Choroid plexus epithelial cell (primary cell): ENCODE data around the gene PTK6.

ENCODE experiments used
- DNase-seq: peaks from one replicate; pipeline ENCODE4 v3.0.0-alpha.2; 2010; ENCODE audit warnings: low read depth
- H3K4me3 ChIP-seq: 2 replicates; pipeline ENCODE4 v1.5.1; 2011; ENCODE audit warnings: low read depth, mild to moderate bottlenecking, control low read depth, low read length, moderate library complexity
- TF ChIP-seq, protein P1 (sequence below): conservative IDR thresholded peaks from 2 replicates; pipeline ENCODE4 v1.5.1; 2011; ENCODE audit warnings: low read depth, mild to moderate bottlenecking, control low read depth, inconsistent platforms, low read length, moderate library complexity

The PTK6 gene

DNA sequence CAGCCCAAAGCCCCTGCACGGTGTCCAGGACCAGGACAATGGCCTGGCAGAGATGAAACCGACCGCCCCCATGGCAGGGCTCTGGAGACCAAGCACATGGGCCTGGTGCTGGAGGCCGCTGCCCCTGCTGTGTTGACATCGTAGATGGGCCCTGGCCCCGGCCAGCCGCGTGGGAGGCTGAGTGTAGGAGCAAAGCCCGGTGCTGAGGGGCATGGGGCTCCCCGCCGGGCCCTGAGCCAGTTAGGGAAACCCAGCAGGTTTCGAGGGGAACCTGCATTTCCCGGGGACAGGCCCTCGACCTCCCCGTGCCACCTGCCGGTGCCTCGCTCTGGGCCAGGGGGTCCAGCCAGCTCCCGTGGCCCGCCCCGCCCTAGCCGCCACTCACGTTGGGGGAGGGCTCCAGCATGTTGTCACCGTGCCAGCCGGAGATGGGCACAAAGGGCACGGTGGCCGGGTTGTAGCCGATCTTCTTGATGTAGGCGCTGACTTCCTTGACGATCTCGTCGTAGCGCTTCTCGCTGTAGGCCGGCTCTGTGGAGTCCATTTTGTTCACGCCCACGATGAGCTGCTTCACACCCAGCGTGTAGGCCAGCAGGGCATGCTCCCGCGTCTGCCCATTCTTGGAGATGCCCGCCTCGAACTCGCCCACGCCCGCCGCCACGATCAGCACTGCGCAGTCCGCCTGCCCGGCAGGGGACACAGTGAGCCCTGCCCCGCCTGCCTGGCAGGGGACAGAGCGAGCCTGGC lies 42.6 kb downstream of the PTK6 start:
- no peak for DNase-seq
- no peak overlapping the region for H3K4me3 ChIP-seq
- TF ChIP-seq, protein P1, sequence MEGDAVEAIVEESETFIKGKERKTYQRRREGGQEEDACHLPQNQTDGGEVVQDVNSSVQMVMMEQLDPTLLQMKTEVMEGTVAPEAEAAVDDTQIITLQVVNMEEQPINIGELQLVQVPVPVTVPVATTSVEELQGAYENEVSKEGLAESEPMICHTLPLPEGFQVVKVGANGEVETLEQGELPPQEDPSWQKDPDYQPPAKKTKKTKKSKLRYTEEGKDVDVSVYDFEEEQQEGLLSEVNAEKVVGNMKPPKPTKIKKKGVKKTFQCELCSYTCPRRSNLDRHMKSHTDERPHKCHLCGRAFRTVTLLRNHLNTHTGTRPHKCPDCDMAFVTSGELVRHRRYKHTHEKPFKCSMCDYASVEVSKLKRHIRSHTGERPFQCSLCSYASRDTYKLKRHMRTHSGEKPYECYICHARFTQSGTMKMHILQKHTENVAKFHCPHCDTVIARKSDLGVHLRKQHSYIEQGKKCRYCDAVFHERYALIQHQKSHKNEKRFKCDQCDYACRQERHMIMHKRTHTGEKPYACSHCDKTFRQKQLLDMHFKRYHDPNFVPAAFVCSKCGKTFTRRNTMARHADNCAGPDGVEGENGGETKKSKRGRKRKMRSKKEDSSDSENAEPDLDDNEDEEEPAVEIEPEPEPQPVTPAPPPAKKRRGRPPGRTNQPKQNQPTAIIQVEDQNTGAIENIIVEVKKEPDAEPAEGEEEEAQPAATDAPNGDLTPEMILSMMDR: no peak

DNA sequence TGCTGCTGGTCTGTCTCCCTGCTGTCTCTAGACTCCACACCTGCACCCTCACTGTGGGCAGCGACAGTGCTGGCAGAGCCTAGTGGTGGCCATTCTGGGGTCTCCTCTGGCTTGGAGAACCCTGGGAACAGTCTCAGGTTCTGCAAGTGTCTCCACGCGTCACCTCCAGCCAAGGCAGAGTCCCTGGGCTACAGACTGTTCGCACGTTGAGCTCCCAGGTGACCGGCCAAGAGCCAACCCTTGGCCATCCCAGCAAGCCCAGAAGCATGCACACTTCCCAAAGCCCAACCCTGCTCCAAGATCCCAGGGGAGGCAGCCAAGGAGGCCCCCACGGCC lies 43.1 kb downstream of the PTK6 start:
- no peak overlapping the region for H3K4me3 ChIP-seq
- TF ChIP-seq, protein P1: no peak
- no peak for DNase-seq

DNA sequence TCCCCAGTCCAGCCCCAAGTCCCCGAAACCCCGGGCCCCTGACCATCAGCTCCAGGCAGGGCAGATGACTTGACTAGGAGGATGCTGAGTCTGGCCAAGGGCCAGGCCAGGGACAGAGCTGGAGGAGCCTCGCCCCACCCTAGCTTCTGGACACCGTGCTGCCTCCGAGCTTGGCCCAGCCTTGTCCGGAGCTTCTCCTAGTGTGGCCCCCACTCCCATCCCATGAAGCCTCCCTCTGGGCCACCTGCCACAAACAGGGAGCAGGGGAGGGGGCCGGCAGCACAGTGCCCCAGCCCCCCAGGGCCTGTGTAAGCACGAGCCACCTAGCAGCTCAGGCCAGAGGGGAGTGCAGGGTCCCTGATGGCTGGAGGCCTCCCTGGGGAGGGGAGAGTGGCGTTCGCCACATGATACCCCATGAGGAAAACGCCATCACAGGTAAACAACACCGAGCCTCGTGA lies 43.6 kb downstream of the PTK6 start:
- TF ChIP-seq, protein P1: no peak
- DNase-seq: no peak

DNA sequence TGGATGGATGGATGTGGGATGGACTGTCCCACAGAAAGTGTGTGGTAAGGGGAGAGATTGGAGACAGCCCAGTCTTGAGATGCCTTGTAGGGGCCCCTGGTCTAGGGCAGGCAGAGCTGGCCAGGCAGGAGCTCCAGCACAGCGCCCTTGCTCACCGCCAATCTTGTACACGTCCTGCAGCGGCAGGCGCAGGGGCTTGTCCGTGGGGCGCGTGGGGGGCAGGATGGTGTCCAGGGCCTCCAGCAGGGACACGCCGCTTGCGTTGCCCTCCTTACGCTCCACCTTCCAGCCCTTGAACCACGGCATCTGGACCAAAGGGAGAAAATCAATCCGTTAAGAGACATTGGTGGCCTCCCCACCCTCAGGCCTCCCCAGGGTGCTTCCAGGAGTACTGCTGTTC lies 44.2 kb downstream of the PTK6 start:
- DNase-seq: no peak
- TF ChIP-seq, protein P1: no peak

More for the DNA sequence above, 43.6 kb downstream of the PTK6 start:
- no peak overlapping the region for H3K4me3 ChIP-seq

DNA sequence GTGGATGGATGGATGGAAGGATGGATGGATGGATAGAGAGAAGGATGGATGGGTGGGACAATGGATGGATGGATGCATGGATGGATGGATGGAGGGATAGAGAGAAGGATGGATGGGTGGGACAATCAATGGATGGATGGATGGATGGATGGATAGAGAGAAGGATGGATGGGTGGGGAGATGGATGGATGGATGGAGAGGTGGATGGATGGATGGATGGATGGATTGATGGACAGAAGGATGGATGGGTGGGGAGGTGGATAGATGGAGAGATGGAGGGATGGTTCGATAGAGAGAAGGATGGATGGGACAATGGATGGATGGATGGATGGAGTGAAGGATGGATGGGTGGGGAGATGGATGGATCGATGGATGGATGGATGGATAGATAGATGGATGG lies 44.7 kb downstream of the PTK6 start:
- TF ChIP-seq, protein P1: no peak
- no peak overlapping the region for H3K4me3 ChIP-seq
- DNase-seq: no peak

More for the DNA sequence above, 44.2 kb downstream of the PTK6 start:
- no peak overlapping the region for H3K4me3 ChIP-seq

DNA sequence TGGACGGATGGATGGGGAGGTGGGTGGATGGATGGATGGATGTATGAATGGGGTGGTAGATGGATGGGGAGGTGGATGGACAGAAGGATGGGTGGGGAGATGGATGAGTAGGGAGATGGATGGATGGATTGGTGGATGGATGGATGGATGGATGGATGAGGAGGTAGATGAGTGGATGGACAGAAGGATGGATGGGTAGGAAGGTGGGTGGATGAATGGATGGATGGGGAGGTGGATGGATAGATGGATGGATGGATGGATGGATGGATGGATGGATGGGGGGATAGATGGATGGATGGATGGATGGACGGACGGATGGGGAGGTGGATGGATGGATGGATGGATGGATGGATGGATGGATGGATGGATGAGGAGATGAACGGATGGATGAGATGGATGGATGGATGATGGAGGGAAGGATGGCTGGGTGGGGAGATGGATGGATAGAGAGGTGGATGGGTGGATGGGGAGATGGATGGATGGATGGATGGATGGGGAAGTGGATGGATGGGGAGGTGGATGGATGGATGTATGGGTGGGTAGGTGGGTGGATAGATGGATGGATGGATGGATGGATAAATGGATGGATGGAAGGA lies 45.4 kb downstream of the PTK6 start:
- no peak for DNase-seq
- no peak overlapping the region for H3K4me3 ChIP-seq
- TF ChIP-seq, protein P1: no peak

DNA sequence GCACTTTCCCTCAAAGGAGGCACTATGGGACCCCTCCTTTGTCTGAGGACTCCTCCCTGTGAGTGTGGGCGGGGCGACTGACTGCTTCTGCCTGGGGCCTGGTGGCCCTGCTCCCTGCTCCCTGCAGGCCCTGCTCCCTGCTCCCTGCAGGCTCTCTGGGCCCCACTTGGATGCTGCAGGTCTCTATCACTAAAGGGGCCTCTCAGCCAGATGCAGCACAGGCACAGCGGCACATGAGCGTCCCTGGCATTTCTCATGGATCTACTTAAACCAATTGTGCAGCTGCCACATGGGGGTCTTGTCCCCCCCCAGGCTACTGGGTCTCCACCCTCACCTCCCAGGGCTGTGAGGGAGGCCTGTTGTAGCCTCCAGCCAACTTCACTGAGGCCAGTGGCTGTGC lies 46.1 kb downstream of the PTK6 start:
- no peak for DNase-seq
- H3K4me3 ChIP-seq: no peak overlapping the region
- TF ChIP-seq, protein P1: no peak
